GM12878 (cell line): ENCODE results near the gene SCN10A. TPM values are rescaled to one million over a fixed set of nuclear protein-coding genes. Genes with fewer than 3 reads are reported as not detected.

Experiments
- ATAC-seq: fragments of 200-7000 bp; cut with Tn5 transposase; 3 replicates; pipeline ENCODE4 v1.9.1; 2020; ENCODE audit warnings: mild to moderate bottlenecking, moderate library complexity
- BruUV-seq: library from RNA; stranded (reverse); fragments of 400-500 nt; replicated peaks from 2 replicates; lab custom pipeline; 2021; lab: Mats Ljungman, UMichigan
- CTCF ChIA-PET: fragments of 300-600 bp; sonication (Branson Sonifier 250); formaldehyde crosslinking; extraction: SDS; loops from one replicate; lab custom pipeline; 2021; ENCODE audit warnings: inconsistent platforms; lab: Yijun Ruan, JAX
- POLR2A ChIA-PET: fragments of 350-600 bp; formaldehyde crosslinking; extraction: SDS; loops from one replicate; lab custom pipeline; 2021; ENCODE audit warnings: inconsistent platforms; lab: Charles Lee
- RAD21 ChIA-PET: fragments of 300-600 bp; sonication (Branson Sonifier 250); formaldehyde crosslinking; loops from one replicate; lab custom pipeline; 2023; ENCODE audit warnings: antibody characterized with exemption; ENCODE audit not compliant: unreplicated experiment; lab: Charles Lee
- SMC1A ChIA-PET: fragments of 300-600 bp; sonication (Branson Sonifier 250); formaldehyde crosslinking; loops from one replicate; lab custom pipeline; 2023; ENCODE audit not compliant: unreplicated experiment, uncharacterized antibody; lab: Charles Lee
- DNase-seq: peaks from one replicate; pipeline ENCODE4 v3.0.0-alpha.2; 2011; ENCODE audit warnings: low read depth, low spot score
- FAIRE-seq: peaks from 3 replicates; lab custom pipeline; 2011; peaks lifted over from hg19 to GRCh38; lab: Jason Lieb, UNC
- H2AFZ ChIP-seq: 2 replicates; pipeline ENCODE4 v1.6.0; 2011; ENCODE audit warnings: low read depth, low read length, control low read depth; ENCODE audit not compliant: control insufficient read depth
- H3K27ac ChIP-seq: 2 replicates; pipeline ENCODE4 v1.5.1; 2011; ENCODE audit warnings: control low read depth; ENCODE audit not compliant: control insufficient read depth, insufficient read depth
- H3K27me3 ChIP-seq, 2 experiments: replicated peaks in 1 of 2; 2 replicates each; pipeline versions ENCODE4 v1.6.0 to v1.6.1; 2011; ENCODE audit warnings: low read length in 1 of 2; ENCODE audit not compliant: control insufficient read depth in 2 of 2, insufficient read depth in 2 of 2
- H3K36me3 ChIP-seq, 2 experiments: 2 replicates each; pipeline ENCODE4 v1.5.1; 2011; ENCODE audit warnings: low read length in 1 of 2; ENCODE audit not compliant: control insufficient read depth in 2 of 2, insufficient read depth in 2 of 2
- H3K4me1 ChIP-seq: 2 replicates; pipeline ENCODE4 v1.6.1; 2011; ENCODE audit warnings: mild to moderate bottlenecking, low read length, moderate library complexity, mixed read lengths; ENCODE audit not compliant: control insufficient read depth, insufficient read depth
- H3K4me2 ChIP-seq: 2 replicates; pipeline ENCODE4 v1.6.0; 2011; ENCODE audit warnings: control low read depth; ENCODE audit not compliant: control insufficient read depth, insufficient read depth
- H3K4me3 ChIP-seq: fragments of 200-600 bp; sonication (generic); 2 replicates; pipeline ENCODE4 v1.5.1; 2016
- H3K79me2 ChIP-seq: 2 replicates; pipeline ENCODE4 v1.6.0; 2011; ENCODE audit warnings: low read length; ENCODE audit not compliant: control insufficient read depth, insufficient read depth
- H3K9ac ChIP-seq: 2 replicates; pipeline ENCODE4 v1.8.0; 2011; ENCODE audit warnings: low read length, control low read depth, mixed read lengths; ENCODE audit not compliant: control insufficient read depth, insufficient read depth
- H3K9me3 ChIP-seq: replicated peaks from 3 replicates; pipeline ENCODE4 v1.5.1; 2011; ENCODE audit warnings: mild to moderate bottlenecking, low read length; ENCODE audit not compliant: control insufficient read depth, insufficient read depth
- H4K20me1 ChIP-seq: 2 replicates; pipeline ENCODE4 v1.6.0; 2011; ENCODE audit not compliant: control insufficient read depth, insufficient read depth
- CEBPB ChIP-seq, 2 experiments: fragments of 150-350 bp in 1 of 2; IDR thresholded peaks; 2 replicates each; pipeline ENCODE4 v1.6.1; 2012 to 2014; ENCODE audit warnings: low read depth in 2 of 2, low read length in 2 of 2, borderline replicate concordance in 1 of 2, inconsistent platforms in 1 of 2
- E2F4 ChIP-seq: IDR thresholded peaks from 2 replicates; pipeline ENCODE4 v1.6.1; 2012; ENCODE audit warnings: low read depth, low read length, improper control_type of control experiment
- EP300 ChIP-seq, 2 experiments: fragments of 150-350 bp in 1 of 2; IDR thresholded peaks; 2 replicates each; pipeline ENCODE4 v1.6.1; 2011 to 2012; ENCODE audit warnings: low read depth in 2 of 2, low read length in 2 of 2, borderline replicate concordance in 1 of 2, improper control_type of control experiment in 1 of 2, inconsistent platforms in 1 of 2; ENCODE audit not compliant: control insufficient read depth in 1 of 2
- KDM1A ChIP-seq: fragments of 200-600 bp; sonication (generic); IDR thresholded peaks from 2 replicates; pipeline ENCODE4 v1.6.1; 2016; ENCODE audit warnings: borderline replicate concordance
- KLF5 ChIP-seq: fragments of 450-650 bp; IDR thresholded peaks from 2 replicates; pipeline ENCODE4 v1.6.1; 2014; ENCODE audit warnings: mild to moderate bottlenecking; ENCODE audit not compliant: partially characterized antibody
- POLR2AphosphoS5 ChIP-seq: IDR thresholded peaks from 2 replicates; pipeline ENCODE4 v1.6.1; 2011; ENCODE audit warnings: mild to moderate bottlenecking, low read length, inconsistent platforms
- SIN3A ChIP-seq: IDR thresholded peaks from 2 replicates; pipeline ENCODE4 v1.6.1; 2012; ENCODE audit warnings: low read depth, low read length, improper control_type of control experiment
- TBL1XR1 ChIP-seq: IDR thresholded peaks from 2 replicates; pipeline ENCODE4 v1.6.1; 2012; ENCODE audit warnings: low read depth, low read length, improper control_type of control experiment
- ZNF24 ChIP-seq: fragments of 450-650 bp; IDR thresholded peaks from 2 replicates; pipeline ENCODE4 v1.6.1; 2017; ENCODE audit warnings: antibody characterized with exemption, mild to moderate bottlenecking
- WGBS: methylation state at CpG from one replicate; pipeline ENCODE4 v1.1.6; 2016; ENCODE audit warnings: low lambda C conversion rate; ENCODE audit not compliant: insufficient replicate concordance, insufficient coverage; ENCODE audit errors: missing lambda C conversion rate; 5-methylcytosine and 5-hydroxymethylcytosine counted together
- in situ Hi-C: fragments of 300-500 bp; cut with MboI; formaldehyde crosslinking; loops from 9 replicates; pipeline ENCODE4 v1.14.3; 2018; ENCODE audit warnings: mixed read lengths
- intact Hi-C: fragments of 100-400 bp; cut with micrococcal nuclease; formaldehyde crosslinking; loops from one replicate; pipeline ENCODE4 v1.14.2; 2022; ENCODE audit not compliant: unreplicated experiment
- polyA plus RNA-seq, 11 experiments: library from polyadenylated mRNA; depleted of rRNA in 4 of 11; unstranded in 6 of 11; stranded (reverse) in 5 of 11; fragments of >200 nt; fragmentation: Nextera tagmentation in 4 of 11; fragmentation: Illumina TruSeq in 1 of 11; extraction: Ambion mirVana in 4 of 11; extraction: Trizol in 1 of 11; gene quantifications; 1 replicate in 1 of 11; 2 replicates in 10 of 11; pipeline versions ENCODE4 v1.2.1 to v1.2.3, GENCODE V29; 2011 to 2016; ENCODE audit warnings: inconsistent platforms in 2 of 11, missing spikeins in 2 of 11, low read depth in 1 of 11
- total RNA-seq, 4 experiments: library from RNA; depleted of rRNA in 3 of 4; stranded (reverse); fragments of >200 nt in 3 of 4; fragmentation: Illumina TruSeq in 1 of 4; extraction: Trizol in 1 of 4; gene quantifications; 2 replicates each; pipeline versions ENCODE4 v1.2.1 to v1.2.3, GENCODE V29; 2013 to 2021

The SCN10A gene
- total and polyA plus RNA-seq, 10 of the 15 experiments (the other 5 are each of a cell fraction or from before 2014, with no cell fraction given) = not detected

GRCh38 chr3:38827791-38828190, 11.8 kb upstream of the SCN10A start (continued):
- no peak for TF ChIP-seq ZNF24
- no peak for TF ChIP-seq CEBPB (IDR thresholded peaks at IDR 0.05; ENCODE audit: borderline replicate concordance in 1 of 2, low read depth in 2 of 2, low read length in 2 of 2)

GRCh38 chr3:38826001-38826400, 10.0 kb upstream of the SCN10A start:
- intact Hi-C loops = no loop called here
- H3K9ac ChIP-seq = no peak overlapping the region
- POLR2A ChIA-PET = no interaction called here

More at GRCh38 chr3:38826001-38826400, 10.0 kb upstream of the SCN10A start:
- SMC1A ChIA-PET = no interaction called here
- WGBS = 3% methylated on average over 2 of the region's 2 CpGs
- ATAC-seq = no peak
- H2AFZ ChIP-seq = no peak overlapping the region
- in situ Hi-C loops = no loop called here
- H3K4me1 ChIP-seq = no peaks in the 10 kb centered on the region
- H3K4me2 ChIP-seq = no peak overlapping the region
- CTCF ChIA-PET = no interaction called here
- no peaks in the 10 kb centered on the region for H3K9me3 ChIP-seq
- no peaks in the 10 kb centered on the region for H3K36me3 ChIP-seq
- H3K79me2 ChIP-seq = no peaks in the 10 kb centered on the region
- DNase-seq = no peak
- H3K4me3 ChIP-seq = no peak overlapping the region
- BruUV-seq = no TSS peak
- H4K20me1 ChIP-seq = no peaks in the 10 kb centered on the region
- FAIRE-seq = no peak
- no peak for TF ChIP-seq TBL1XR1
- no peak for TF ChIP-seq KLF5
- TF ChIP-seq EP300 (IDR thresholded peaks at IDR 0.05; ENCODE audit: borderline replicate concordance in 1 of 2, control insufficient read depth in 1 of 2, low read depth in 2 of 2, low read length in 2 of 2) = no peak
- no peak for TF ChIP-seq KDM1A
- TF ChIP-seq E2F4 = no peak
- TF ChIP-seq POLR2AphosphoS5 = no peak
- TF ChIP-seq SIN3A = no peak
- no peaks in the 10 kb centered on the region; a peak in 2 of 4 replicates for H3K27me3 ChIP-seq
- no peak overlapping the region for H3K27ac ChIP-seq
- RAD21 ChIA-PET = interaction anchor here (0.9 kb wide), 1 partner anchor 58 kb away, joined by 3 read pairs; no protein-coding TSS in a partner anchor
